Left colon (tissue), 2 donors: ENCODE results near the gene PTPN12. TPM values are rescaled to one million over a fixed set of nuclear protein-coding genes. Genes with fewer than 3 reads are reported as not detected.
"Not testable (repeated sequence)": the region's sequence is repeated elsewhere in the genome, so short reads cannot be mapped to it uniquely, and the experiment has no call there.

Experiments used
- ATAC-seq: fragments of 200-7000 bp; cut with Tn5 transposase; one replicate; pipeline ENCODE4 v1.9.1; 2020; ENCODE audit warnings: mild to moderate bottlenecking, moderate library complexity
- DNase-seq, 2 donors: peaks; one replicate each; pipeline ENCODE4 v3.0.0-alpha.2; 2020
- intact Hi-C, 2 donors: fragments of 100-400 bp; cut with DNase I in 1 of 2; cut with micrococcal nuclease in 1 of 2; formaldehyde crosslinking; loops; one replicate each; pipeline versions ENCODE4 v1.11.2 to v1.14.0; 2022; cut with DNase I, micrococcal nuclease
- long read RNA-seq: library from polyadenylated mRNA; unstranded; transcript quantifications from one replicate; pipeline ENCODE4 v2.0.0, GENCODE V29; 2021
- total RNA-seq, 2 donors: library from RNA; stranded (reverse); fragmentation: NEBNext Ultra II Directional; extraction: Animal tissue kit (Norgen Biotek cat#: 25700); gene quantifications; one replicate each; pipeline ENCODE4 v1.2.1, GENCODE V29; 2021
- donor health status: DM: no; HTN: no; CAD: no.
- donor health status: DM: yes; HTN: yes; CAD: no.

Gene PTPN12
- 10 to 100 TPM; 40.6 to 46.6 TPM for total RNA-seq
- long read RNA-seq, transcript PTPN12-201 (18 exons, 3,406 nt): major isoform, 10 of 20 reads
- long read RNA-seq, partial matches to known transcripts: 7 of 20 reads
- long read RNA-seq, other reads (novel, unspliced or antisense): 3 of 20 reads

DNA sequence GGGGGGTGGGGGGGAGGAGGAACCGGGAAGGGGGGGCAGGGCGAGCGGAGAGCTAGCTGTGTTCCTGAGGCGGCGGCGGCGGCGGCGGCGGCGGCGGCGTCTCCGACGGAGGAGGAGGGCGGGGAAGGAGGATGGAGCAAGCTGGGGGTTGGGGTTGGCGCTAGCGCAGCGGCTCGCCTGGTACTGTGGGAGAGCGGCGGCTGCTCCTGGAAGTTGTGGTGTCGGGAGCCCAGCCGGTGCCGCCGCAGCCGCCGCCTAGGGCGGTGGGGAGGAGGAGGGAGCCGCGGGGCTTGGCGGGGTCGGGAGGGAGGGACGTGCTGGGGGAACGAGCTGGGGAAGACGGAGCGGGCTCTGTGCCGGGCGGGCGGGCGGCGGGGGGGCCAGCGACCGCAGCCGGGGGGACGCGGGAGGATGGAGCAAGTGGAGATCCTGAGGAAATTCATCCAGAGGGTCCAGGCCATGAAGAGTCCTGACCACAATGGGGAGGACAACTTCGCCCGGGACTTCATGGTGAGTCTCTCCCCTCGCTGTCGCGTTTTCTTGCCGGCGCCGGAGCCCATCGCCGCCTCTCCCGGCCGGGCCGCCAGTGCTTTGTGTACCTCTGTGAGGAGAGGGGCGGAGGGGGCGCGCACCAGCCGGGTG, at the start of gene PTPN12:
Gene PTPN12, plus strand, starts transcription at position 160 of the 642 bp plus-strand sequence. Its CDS starts 252 bp downstream, at position 412.
- ATAC-seq (peak; percentile 3), DNase-seq (no peak)
- intact Hi-C loops: no loop called here

DNA sequence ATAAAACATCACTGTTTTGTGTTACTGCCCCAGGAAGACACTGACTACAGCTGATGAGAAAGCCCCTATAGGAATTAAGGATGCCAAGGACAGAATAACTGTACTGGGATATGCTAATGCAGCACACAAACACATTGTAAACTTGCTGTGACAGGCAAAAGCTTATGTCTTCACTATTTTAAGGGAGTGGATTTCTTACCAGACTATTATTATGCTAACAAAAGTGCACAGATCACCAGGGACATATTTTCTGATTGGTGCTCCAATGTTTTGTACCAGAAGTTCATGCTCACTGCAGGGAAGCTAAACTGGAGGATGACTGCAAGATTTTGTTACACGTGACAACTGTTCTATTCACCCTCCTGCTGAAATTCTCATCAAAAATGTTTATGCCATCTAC, 48.1 kb upstream of the PTPN12 start:
- intact Hi-C loops: no loop called here
- DNase-seq: no peak

GRCh38 chr7:77497079-77497478, 40.0 kb upstream of the PTPN12 start:
- DNase-seq (no peak), ATAC-seq (no peak)
- intact Hi-C loops: no loop called here

More for the DNA sequence above, 48.1 kb upstream of the PTPN12 start:
- ATAC-seq: no peak

DNA sequence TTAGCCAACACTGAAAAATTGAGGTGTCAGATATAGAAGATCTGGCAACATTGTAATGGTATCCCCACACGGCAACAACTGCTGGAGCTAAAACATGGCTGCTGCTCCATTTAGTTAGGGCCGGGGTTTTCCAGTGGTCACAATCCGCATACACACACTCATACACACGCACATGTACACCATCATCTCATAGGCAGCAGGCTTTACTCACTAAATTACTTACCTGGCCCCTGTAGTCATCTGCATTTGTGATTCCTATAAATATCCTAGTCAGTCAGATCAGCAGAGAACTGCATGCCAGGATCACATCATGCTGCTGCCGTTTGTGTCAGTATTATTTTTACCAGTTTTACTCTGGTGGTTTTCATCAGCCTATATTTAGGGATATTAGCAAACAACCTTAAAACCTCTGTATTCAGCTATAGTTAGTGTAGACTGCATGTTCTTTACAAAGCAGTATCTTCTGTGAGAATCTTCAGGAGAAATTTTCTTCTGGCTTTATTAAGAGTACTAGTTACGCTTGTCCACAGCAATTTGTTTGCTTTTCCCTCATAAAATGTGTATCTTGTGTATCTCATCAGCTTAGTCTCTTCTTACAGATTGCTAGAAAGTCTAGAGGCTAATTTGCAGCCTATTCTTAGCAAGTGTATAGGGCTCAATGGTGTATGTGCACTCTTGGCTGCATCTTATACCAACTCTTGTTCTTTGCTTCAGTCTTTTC, 38.3 kb upstream of the PTPN12 start:
- intact Hi-C loops: no loop called here
- DNase-seq (no peak), ATAC-seq (no peak)

GRCh38 chr7:77501192-77501515, 35.9 kb upstream of the PTPN12 start:
- DNase-seq (no peak), ATAC-seq (no peak)
- intact Hi-C loops: no loop called here

GRCh38 chr7:77504951-77505350, 32.1 kb upstream of the PTPN12 start:
- intact Hi-C loops: no loop called here

DNA sequence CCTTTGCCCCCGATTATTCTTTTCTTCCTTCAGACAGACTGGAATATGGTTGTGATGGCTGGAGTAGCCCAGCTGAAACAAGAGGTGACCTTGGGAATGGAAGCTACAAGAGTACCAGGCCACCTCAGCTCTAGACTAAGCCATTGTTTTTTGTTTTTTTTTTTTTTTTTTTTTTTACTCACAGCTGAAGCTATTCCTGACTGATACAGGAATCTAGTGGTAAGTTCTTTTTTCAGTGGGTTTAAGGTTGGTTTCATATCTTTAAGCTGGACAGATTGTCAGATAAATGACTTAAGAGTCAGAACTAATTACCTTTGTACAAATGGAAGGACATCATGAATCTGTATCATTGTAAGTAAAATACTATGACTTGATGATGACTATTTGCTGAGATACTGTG, 30.2 kb upstream of the PTPN12 start:
- intact Hi-C loops: no loop called here
- no peak for DNase-seq

More at GRCh38 chr7:77504951-77505350, 32.1 kb upstream of the PTPN12 start:
- ATAC-seq (no peak), DNase-seq (no peak)

DNA sequence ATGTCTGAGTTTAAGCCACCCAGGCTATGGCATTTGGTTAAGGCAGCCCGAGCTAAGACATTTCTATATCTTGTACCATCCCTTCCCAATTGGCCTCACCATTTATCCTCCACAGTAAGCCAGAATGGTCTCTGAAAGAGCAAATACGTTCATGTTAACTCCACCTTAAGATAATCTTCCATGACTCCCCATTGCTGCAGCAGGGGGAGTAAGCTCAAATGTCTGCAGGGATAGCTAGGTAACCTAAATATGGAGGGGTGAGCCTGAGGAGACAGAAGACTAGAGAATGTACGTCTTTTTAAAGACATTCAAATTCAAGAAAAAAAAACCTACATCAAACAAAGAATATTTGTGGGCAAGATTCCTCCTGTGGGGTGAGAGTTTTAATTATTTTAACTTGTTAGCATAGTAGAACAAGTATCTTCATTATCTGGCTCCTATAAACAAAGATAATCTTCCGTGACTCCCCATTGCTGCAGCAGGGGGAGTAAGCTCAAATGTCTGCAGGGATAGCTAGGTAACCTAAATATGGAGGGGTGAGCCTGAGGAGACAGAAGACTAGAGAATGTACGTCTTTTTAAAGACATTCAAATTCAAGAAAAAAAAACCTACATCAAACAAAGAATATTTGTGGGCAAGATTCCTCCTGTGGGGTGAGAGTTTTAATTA, 24.0 kb upstream of the PTPN12 start:
- intact Hi-C loops, DNase-seq, ATAC-seq: not testable (repeated sequence)

More for the DNA sequence above, 30.2 kb upstream of the PTPN12 start:
- no peak for ATAC-seq

GRCh38 chr7:77516085-77516484, 21.0 kb upstream of the PTPN12 start:
- intact Hi-C loops: no loop called here
- ATAC-seq: no peak
- DNase-seq: no peak

DNA sequence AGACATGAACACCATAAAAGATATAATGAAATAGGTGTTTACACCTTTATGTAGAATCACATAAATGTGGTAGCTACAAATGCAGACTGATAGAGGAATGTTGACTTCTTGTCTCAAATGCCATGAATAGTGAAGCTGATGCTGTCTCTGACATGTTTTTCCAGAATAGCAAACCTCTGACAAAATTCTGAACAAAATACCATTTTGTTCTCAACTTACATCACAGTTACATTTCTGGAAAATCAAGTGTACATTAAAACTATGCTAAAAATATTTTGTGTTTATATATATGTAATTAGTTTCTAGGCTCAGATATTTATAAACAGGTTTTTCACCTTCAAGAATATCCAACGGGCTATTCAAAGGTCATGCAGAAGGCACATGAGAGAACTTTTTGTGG, 16.8 kb upstream of the PTPN12 start:
- ATAC-seq (no peak), DNase-seq (no peak)
- intact Hi-C loops: no loop called here

DNA sequence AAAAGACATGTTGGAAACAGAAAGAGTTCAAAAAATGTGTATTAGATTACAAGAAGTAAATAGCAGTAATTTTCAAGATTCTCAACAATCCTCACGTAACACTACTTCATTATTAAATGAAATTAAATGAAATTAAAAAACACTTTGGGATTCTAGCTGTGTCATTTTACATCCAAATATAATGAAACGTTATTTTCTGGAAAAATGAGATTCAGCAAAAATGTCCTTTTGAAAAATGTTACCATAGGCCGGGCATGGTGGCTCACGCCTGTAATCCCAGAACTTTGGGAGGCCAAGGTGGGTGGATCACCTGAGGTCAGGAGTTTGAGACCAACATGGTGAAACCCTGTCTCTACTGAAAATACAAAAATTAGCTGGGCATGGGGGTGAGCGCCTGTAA, 15.6 kb upstream of the PTPN12 start:
- DNase-seq, ATAC-seq, intact Hi-C loops: not testable (repeated sequence)

GRCh38 chr7:77524731-77525130, 12.4 kb upstream of the PTPN12 start:
- ATAC-seq (no peak), DNase-seq (no peak)
- intact Hi-C loops: no loop called here

- ATAC-seq: no peak
- no peak for DNase-seq
- intact Hi-C loops: no loop called here
Measured at GRCh38 chr7:77525231-77525630, 11.9 kb upstream of the PTPN12 start.

DNA sequence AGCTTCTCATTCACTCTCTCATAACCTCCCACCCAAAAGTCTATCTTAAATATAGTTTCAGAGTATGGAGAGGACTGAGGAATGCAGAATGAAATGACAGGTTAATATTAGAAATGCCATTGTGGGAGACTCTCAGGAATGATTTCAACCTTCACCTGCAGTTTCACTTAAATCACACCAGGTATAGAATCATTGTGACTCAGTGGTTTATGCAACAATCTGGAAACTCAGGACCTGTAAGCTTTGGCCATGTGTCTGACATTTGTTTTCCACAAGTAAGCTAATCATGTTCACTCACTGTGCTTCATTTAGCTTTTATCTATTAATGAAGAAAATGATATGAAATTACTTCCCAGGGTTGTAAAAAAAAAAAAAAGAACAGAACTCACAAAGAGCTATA, 8.7 kb upstream of the PTPN12 start:
- no peak for DNase-seq
- no peak for ATAC-seq
- intact Hi-C loops: no loop called here

DNA sequence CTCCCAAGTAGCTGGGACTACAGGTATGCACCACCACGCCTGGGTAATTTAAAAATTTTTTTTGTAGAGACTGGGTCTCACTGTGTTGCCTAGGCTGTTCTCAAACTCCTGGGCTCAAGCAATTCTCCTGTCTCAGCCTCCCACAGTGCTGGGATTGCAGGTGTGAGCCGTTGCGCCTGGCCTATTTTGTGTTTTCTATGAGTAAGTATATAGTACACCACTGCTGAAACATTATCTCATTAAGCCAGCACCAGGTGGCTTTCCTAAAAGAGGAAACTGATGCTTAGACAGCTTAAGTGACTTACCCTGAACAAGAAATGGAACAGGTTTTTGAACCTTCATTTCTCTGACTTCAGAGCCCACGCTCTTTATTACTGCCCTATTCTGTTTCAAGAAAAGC, 7.8 kb upstream of the PTPN12 start:
- intact Hi-C loops: no loop called here
- ATAC-seq (no peak), DNase-seq (no peak)

- no peak for ATAC-seq
- DNase-seq: no peak
- intact Hi-C loops: no loop called here
Measured at GRCh38 chr7:77531038-77531437, 6.1 kb upstream of the PTPN12 start.

DNA sequence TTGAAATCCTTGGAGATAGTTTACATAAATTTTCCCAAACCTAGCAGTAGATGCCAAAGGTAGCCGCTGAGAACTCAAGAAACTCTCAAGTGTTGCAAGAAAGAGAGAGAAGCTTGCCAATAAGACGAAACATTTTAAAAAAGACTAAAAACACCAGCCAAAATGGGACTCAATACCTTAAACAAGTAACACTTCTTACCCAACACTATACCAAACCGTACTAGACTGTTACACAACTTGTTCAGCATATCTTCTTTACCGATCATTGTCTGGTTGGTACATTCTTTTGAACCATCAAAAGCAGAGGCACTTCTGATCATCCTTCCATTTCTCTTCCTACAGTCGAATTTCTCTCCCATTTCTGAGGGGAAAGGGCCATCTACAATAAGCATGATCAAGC, 4.8 kb upstream of the PTPN12 start:
- DNase-seq: no peak
- no peak for ATAC-seq
- intact Hi-C loops: no loop called here

DNA sequence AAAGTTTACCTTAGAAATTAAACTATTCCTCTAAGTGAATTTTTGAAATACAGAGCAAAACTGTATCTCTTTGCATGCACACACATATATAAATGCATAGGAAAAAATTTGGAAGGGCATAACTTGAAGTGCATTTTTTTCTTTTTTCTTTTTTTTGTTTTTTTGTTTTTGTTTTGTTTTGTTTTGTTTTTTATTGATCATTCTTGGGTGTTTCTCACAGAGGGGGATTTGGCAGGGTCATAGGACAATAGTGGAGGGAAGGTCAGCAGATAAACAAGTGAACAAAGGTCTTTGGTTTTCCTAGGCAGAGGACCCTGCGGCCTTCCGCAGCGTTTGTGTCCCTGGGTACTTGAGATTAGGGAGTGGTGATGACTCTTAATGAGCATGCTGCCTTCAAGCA, 4.4 kb upstream of the PTPN12 start:
- intact Hi-C loops: not testable (repeated sequence)

DNA sequence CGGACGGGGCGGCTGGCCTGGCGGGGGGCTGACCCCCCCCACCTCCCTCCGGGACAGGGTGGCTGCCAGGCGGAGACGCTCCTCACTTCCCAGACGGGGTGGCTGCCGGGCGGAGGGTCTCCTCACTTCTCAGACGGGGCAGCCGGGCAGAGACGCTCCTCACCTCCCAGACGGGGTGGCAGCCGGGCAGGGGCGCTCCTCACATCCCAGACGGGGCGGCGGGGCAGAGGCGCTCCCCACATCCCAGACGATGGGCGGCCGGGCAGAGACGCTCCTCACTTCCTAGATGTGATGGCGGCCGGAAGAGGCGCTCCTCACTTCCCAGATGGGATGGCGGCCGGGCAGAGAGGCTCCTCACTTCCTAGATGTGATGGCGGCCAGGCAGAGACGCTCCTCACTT, 3.0 kb upstream of the PTPN12 start:
- ATAC-seq, intact Hi-C loops: not testable (repeated sequence)

More for the DNA sequence above, 4.4 kb upstream of the PTPN12 start:
- not testable (repeated sequence) for ATAC-seq, DNase-seq

GRCh38 chr7:77536017-77536412, 1.1 kb upstream of the PTPN12 start:
- no peak for ATAC-seq
- intact Hi-C loops: no loop called here
- DNase-seq: no peak

More for the DNA sequence above, 3.0 kb upstream of the PTPN12 start:
- DNase-seq: not testable (repeated sequence)
